Lower leg skin (tissue), 4 donors: Measurements from ENCODE around the gene ZNF488. TPM values are rescaled to one million over a fixed set of nuclear protein-coding genes. Genes with fewer than 3 reads are reported as not detected.

Source experiments
- DNase-seq, 2 donors: peaks; one replicate each; pipeline ENCODE4 v3.0.0-alpha.2; 2019; ENCODE audit warnings: low spot score in 2 of 2
- H3K4me3 ChIP-seq: fragments of 200-600 bp; sonication (generic); 2 replicates; pipeline ENCODE4 v1.5.1; 2017; ENCODE audit warnings: mild to moderate bottlenecking, low read depth; ENCODE audit not compliant: poor library complexity, severe bottlenecking
- CTCF ChIP-seq, 3 donors: fragments of 450-650 bp; IDR thresholded peaks; one replicate each; pipeline ENCODE4 v1.5.1; 2016; ENCODE audit warnings: antibody characterized with exemption in 3 of 3, mild to moderate bottlenecking in 3 of 3, moderate library complexity in 2 of 3
- POLR2A ChIP-seq, 2 donors: fragments of 450-650 bp; IDR thresholded peaks; one replicate each; pipeline ENCODE4 v1.6.1; 2016 to 2017; ENCODE audit warnings: antibody characterized with exemption in 2 of 2, mild to moderate bottlenecking in 1 of 2, moderate library complexity in 1 of 2
- WGBS, 2 donors: methylation state at CpG; one replicate each; pipeline ENCODE4 v1.1.5; 2018; 5-methylcytosine and 5-hydroxymethylcytosine counted together
- intact Hi-C: fragments of 100-400 bp; cut with DNase I; formaldehyde crosslinking; loops from one replicate; pipeline ENCODE4 v1.15.0; 2023; ENCODE audit warnings: low total_unique reads
- total RNA-seq, 4 donors: library from RNA; depleted of rRNA; stranded (reverse); fragments of >200 nt; gene quantifications; one replicate each; pipeline ENCODE4 v1.1.0, GENCODE V29; 2016

The ZNF488 gene
- total RNA-seq, 4 donors from 2014 or later: 0.80 to 2.0 (median 1.1) TPM

- WGBS, 2 donors: 79 to 86% methylated on average over 9 of the region's 9 CpGs
- peak; percentile 6 to 75 for DNase-seq
- intact Hi-C loops: no loop called here
- H3K4me3 ChIP-seq: no peak overlapping the region
- no peak for TF ChIP-seq POLR2A (IDR thresholded peaks at IDR 0.05)
Measured at GRCh38 chr10:47381427-47382379, 2.4 kb downstream of the ZNF488 start.

GRCh38 chr10:47381103-47381395 lies 3.0 kb downstream of the ZNF488 start:
- 74 to 88% methylated on average over 1 of the region's 1 CpG for WGBS, 2 donors
- peak in 1 of 2 donors; percentile 6 for DNase-seq
- no peak overlapping the region for H3K4me3 ChIP-seq
- intact Hi-C loops: no loop called here
- TF ChIP-seq CTCF (IDR thresholded peaks at IDR 0.05): no peak

GRCh38 chr10:47380341-47381102 lies 3.6 kb downstream of the ZNF488 start:
- TF ChIP-seq POLR2A (IDR thresholded peaks at IDR 0.05) (no peak), CTCF (IDR thresholded peaks at IDR 0.05) (no peak)
- intact Hi-C loops: no loop called here
- peak in 1 of 2 donors; percentile 6 for DNase-seq
- H3K4me3 ChIP-seq: no peak overlapping the region
- 73 to 95% methylated on average over 8 of the region's 8 CpGs for WGBS, 2 donors

- peak in 1 of 2 donors; percentile 5 for DNase-seq
Measured at GRCh38 chr10:47379901-47380300, 4.2 kb downstream of the ZNF488 start.

GRCh38 chr10:47379445-47379785 lies 4.7 kb downstream of the ZNF488 start:
- no peak overlapping the region for H3K4me3 ChIP-seq
- intact Hi-C loops: no loop called here
- WGBS, 2 donors: 71 to 91% methylated on average over 7 of the region's 7 CpGs
- TF ChIP-seq CTCF (IDR thresholded peaks at IDR 0.05) (no peak), POLR2A (IDR thresholded peaks at IDR 0.05) (no peak)
- peak in 1 of 2 donors; percentile 1 for DNase-seq

More at GRCh38 chr10:47379901-47380300, 4.2 kb downstream of the ZNF488 start:
- H3K4me3 ChIP-seq: no peak overlapping the region
- intact Hi-C loops: no loop called here
- 83 to 93% methylated on average over 10 of the region's 11 CpGs for whole genome bisulfite sequencing, 2 donors
- TF ChIP-seq CTCF (IDR thresholded peaks at IDR 0.05) (no peak), POLR2A (IDR thresholded peaks at IDR 0.05) (no peak)
